Upper lobe of left lung (tissue), 4 donors: Measurements from ENCODE around the gene PARP14.

Experiments used
- CTCF ChIP-seq, 6 experiments: fragments of 450-650 bp in 4 of 6; fragments of 200-600 bp in 2 of 6; sonication (generic) in 2 of 6; IDR thresholded peaks; one replicate each; pipeline ENCODE4 v1.5.1; 2016 to 2019; ENCODE audit warnings: antibody characterized with exemption in 6 of 6
- POLR2AphosphoS5 ChIP-seq, 2 donors: sonication (generic); formaldehyde crosslinking; IDR thresholded peaks; one replicate each; pipeline ENCODE4 v1.5.1; 2017; ENCODE audit warnings: antibody characterized with exemption in 2 of 2

GRCh38 chr3:122705379-122705778, 24.7 kb downstream of the PARP14 start:
- TF ChIP-seq CTCF (IDR thresholded peaks at IDR 0.05) (no peak), POLR2AphosphoS5 (IDR thresholded peaks at IDR 0.05) (no peak)
